ENCODE data around the gene NDUFB6. TPM values are rescaled to one million over a fixed set of nuclear protein-coding genes. Genes with fewer than 3 reads are reported as not detected.

Gene NDUFB6
- total RNA-seq, 3 donors from 2014 or later: 61.7 to 65.5 (median 62.9) TPM

DNA sequence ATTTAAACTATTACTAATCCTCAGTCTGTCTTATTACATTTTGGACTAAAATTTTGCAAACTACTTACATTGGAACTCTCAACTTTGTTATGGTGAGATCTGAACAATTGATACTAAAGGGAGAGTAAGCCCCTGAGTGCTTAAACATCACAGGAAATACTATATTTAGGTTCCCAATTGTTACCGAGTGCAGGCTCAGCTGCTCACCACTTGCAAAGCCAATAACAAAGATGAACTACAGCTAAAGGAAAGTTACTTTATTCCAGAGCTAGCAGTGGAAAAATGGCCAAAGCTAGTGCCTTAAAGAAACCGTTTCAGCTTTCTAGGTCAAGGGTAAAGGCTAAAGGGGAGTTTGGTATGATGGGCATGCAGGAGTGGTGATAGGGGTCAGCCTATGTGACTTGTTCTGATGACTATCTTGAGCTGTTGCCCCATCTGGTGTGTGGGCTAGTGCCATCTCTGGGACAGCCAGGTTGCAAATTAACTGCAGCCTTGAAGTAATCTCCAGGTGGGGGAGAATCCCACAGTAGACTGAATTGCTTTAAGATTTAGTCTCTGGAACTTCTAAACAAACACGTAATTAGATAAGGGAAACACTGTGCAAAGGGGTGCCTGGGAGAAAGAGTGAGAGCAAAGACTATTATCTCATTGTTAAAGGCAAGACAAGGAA is 7.8 kb upstream of the NDUFB6 start:
- H3K9me3 Mint-ChIP-seq: no peaks in the 10 kb centered on the region
- ATAC-seq (no peak), DNase-seq (no peak)
- no peaks in the 10 kb centered on the region for H3K4me1 Mint-ChIP-seq (ENCODE audit: low read depth)
- H3K36me3 Mint-ChIP-seq (ENCODE audit: insufficient read depth): no peaks in the 10 kb centered on the region
- no peak overlapping the region for H3K4me3 Mint-ChIP-seq
- H3K27me3 Mint-ChIP-seq (ENCODE audit: low read depth): peaks cover 21% of the 10 kb centered on the region

DNA sequence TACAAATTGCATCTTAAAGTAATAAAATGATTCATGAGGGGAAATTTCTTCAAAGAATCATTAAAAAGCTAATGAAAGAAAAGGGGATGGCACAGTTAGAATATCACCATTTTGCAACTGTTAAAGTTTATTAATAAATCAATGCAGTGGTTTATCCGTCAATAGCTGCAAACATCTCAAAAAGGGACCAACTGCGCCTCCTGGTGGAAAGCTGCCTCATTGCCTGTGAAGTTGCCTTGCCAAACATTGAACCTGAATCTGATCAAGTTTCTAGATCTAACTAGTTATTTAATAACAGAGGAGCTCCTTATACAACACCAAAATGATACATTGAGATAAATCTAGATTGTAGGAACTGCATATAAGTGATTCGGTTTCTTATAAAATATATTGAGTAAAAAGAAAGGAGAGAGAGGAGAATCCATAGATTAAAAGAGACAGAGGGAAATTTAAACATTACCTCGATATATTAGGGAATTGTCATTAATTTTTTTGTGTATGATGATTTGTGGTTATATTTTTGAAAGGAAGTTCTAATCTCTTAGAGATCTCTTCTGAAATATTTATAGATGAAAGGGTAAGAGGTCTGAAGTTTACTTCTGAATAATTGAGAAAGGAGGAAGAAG is 6.9 kb upstream of the NDUFB6 start:
- H3K4me3 Mint-ChIP-seq: no peak overlapping the region
- ATAC-seq (no peak), DNase-seq (peak; percentile 80)
- H3K36me3 Mint-ChIP-seq (ENCODE audit: insufficient read depth): no peaks in the 10 kb centered on the region
- H3K9me3 Mint-ChIP-seq: no peaks in the 10 kb centered on the region
- H3K27me3 Mint-ChIP-seq (ENCODE audit: low read depth): peaks cover 18% of the 10 kb centered on the region
- no peaks in the 10 kb centered on the region for H3K4me1 Mint-ChIP-seq (ENCODE audit: low read depth)

DNA sequence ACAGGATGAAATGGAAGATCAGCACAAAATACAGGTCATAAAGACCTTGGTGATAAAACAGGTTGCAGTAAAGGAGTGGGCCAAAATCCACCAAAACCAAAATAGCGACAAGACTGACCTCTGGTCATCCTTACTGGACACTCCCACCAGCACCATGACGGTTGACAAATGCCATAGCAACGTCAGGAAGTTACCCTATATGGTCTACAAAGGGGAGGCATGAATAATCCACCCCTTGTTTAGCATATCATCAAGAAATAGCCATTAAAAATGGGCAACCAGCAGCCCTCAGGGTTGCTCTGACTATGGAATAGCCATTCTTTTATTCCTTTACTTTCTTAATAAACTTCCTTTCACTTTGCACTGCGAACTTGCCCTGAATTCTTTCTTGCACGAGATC is 6.0 kb upstream of the NDUFB6 start:
- peaks cover 2% of the 10 kb centered on the region for H3K4me1 Mint-ChIP-seq (ENCODE audit: low read depth)
- peaks cover 16% of the 10 kb centered on the region for H3K27me3 Mint-ChIP-seq (ENCODE audit: low read depth)
- DNase-seq (no peak), ATAC-seq (no peak)
- no peak overlapping the region for H3K4me3 Mint-ChIP-seq
- no peaks in the 10 kb centered on the region for H3K9me3 Mint-ChIP-seq
- no peaks in the 10 kb centered on the region for H3K36me3 Mint-ChIP-seq (ENCODE audit: insufficient read depth)

DNA sequence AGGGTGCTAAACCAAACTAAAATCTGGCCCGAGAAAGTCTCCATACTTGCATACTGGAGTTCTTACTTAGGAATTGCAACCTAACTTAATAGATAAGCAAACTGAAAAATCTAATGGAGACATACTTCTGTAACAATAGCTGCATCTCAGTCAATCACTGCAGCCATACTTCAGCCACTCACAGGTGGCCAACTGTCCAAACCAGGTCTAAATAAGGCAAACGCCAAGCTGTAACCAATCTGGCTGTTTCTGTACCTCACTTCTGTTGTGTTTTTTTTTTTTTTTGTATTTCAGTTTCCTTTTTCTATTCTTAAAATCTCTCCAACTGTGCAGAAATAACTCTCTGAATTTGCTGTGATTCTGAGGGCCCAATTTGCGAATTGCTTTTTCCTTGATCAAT is 4.4 kb upstream of the NDUFB6 start:
- ATAC-seq: no peak
- no peaks in the 10 kb centered on the region for H3K9me3 Mint-ChIP-seq
- peaks cover 16% of the 10 kb centered on the region for H3K27me3 Mint-ChIP-seq (ENCODE audit: low read depth)
- H3K36me3 Mint-ChIP-seq (ENCODE audit: insufficient read depth): no peaks in the 10 kb centered on the region
- peaks cover 9% of the 10 kb centered on the region for H3K4me1 Mint-ChIP-seq (ENCODE audit: low read depth)
- no peak for DNase-seq
- no peak overlapping the region for H3K4me3 Mint-ChIP-seq

DNA sequence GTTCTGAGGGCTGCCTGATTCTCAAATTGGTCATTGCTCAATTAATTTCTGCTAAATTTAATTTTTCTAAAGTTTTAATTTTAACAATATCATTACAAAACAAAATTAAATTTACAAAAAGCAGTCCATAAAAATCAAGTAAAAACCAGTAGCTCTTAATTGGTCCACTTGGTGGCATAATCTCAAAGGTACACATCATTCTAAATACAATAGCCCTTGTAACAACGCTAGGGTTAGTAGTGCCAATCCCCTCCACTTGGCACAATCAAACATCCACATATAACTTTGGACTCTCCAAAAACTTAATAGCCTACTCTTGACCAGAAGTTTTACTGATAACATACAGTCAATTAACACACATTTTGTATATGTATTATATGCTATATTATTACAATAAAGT is 1.9 kb upstream of the NDUFB6 start:
- H3K4me1 Mint-ChIP-seq (ENCODE audit: low read depth): peaks cover 25% of the 10 kb centered on the region
- no peak for DNase-seq
- H3K4me3 Mint-ChIP-seq: no peak overlapping the region
- ATAC-seq: no peak
- peaks cover 2% of the 10 kb centered on the region for H3K36me3 Mint-ChIP-seq (ENCODE audit: insufficient read depth)
- no peaks in the 10 kb centered on the region for H3K9me3 Mint-ChIP-seq
- peaks cover 11% of the 10 kb centered on the region for H3K27me3 Mint-ChIP-seq (ENCODE audit: low read depth)

DNA sequence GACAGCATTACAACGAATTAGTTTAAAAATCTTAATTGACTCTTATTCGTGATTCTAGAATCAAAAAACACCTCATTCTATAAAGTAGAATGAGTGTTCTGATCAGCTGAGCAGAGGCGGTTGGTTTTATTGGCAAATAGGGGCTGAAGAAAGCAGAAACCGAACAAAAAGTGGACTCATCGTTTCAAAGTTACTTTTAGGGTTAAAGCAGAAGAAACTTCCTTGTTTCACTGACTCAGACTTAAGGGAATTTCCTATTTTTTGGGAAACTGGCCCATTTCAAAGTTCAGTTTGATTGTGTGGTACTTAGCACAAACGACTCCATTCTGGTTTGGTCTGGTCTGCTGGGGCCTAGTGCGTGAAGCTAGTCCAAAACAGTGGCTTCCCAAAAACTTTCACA is 862 bp upstream of the NDUFB6 start:
- no peak for DNase-seq

DNA sequence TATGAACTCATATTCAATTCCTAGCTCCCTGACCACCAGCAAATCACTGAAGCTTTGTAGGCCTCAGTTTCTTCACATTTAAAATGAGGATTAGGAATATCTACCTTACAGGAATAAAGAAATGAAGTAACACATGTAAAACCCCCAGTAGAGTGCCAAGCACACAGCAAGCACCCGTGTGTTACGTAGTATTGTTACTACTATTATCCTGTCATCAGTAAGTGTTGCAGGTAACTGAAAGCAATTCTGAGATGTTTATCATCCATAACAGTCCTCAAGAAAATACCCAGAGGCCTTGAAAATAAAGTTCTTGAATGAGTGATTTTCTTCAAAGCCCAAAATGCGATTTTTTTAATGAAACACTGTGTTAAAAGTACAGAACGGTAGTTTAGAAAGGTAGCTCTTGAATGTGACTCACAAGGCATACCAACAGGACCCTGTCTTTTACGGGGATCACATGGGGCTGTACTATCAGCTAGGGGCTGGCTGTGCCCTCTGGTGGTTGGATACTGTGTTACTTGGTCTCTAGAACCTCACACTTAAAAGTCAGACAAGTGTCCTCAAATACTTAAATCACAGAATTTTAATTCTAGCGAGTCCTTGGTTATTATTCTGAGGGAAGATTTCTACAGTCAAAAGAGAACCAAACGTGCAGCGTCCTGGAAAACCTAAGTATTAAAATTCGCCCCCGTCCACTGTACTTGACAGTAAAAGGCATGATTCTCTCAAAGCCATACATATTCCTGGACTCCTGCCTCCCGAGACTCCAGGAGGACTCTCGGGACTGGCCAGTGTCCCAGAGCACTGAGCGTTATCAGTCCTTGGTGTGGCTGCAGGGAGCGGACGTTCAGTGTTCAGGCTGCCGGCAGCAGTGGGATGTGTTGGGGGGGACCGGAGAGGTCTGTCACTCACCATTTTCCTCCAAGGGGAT is 725 bp downstream of the NDUFB6 start:
- peaks cover 15% of the 10 kb centered on the region for H3K36me3 Mint-ChIP-seq (ENCODE audit: insufficient read depth)
- peak; percentile 90 to 92 for ATAC-seq
- H3K27me3 Mint-ChIP-seq (ENCODE audit: low read depth): peaks cover 1% of the 10 kb centered on the region
- H3K9me3 Mint-ChIP-seq: no peaks in the 10 kb centered on the region
- peak; percentile 66 for DNase-seq
- H3K4me3 Mint-ChIP-seq: peak overlapping the region; percentile 100
- peaks cover 27% of the 10 kb centered on the region for H3K4me1 Mint-ChIP-seq (ENCODE audit: low read depth)

More for the DNA sequence above, 862 bp upstream of the NDUFB6 start:
- Mint-ChIP-seq H3K36me3 (ENCODE audit: insufficient read depth) (peaks cover 4% of the 10 kb centered on the region), H3K27me3 (ENCODE audit: low read depth) (peaks cover 6% of the 10 kb centered on the region), H3K9me3 (no peaks in the 10 kb centered on the region), H3K4me3 (peak overlapping the region; percentile 100), H3K4me1 (ENCODE audit: low read depth) (peaks cover 25% of the 10 kb centered on the region)
- ATAC-seq: no peak

DNA sequence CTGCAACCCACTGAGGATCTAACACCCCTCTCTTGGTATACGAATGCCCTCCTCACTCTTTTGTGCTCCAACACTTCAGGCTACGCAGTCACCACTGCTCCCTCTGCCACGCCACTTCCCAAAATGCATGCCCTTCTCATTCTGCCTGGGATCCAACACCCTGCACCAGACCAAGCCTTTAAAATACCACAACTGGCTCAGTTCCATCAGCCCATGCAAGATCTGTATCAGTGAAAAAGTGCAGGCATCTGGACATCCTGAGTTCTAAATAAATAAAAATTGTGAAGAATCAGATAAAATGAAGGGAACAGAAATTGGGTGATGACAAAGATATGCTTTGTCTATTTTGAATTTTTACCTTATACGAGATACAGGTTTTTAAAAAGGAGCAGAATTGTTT is 2.7 kb downstream of the NDUFB6 start:
- ATAC-seq (no peak), DNase-seq (no peak)
- Mint-ChIP-seq H3K27me3 (ENCODE audit: low read depth) (no peaks in the 10 kb centered on the region), H3K9me3 (no peaks in the 10 kb centered on the region), H3K4me3 (no peak overlapping the region), H3K36me3 (ENCODE audit: insufficient read depth) (peaks cover 23% of the 10 kb centered on the region), H3K4me1 (ENCODE audit: low read depth) (peaks cover 27% of the 10 kb centered on the region)

DNA sequence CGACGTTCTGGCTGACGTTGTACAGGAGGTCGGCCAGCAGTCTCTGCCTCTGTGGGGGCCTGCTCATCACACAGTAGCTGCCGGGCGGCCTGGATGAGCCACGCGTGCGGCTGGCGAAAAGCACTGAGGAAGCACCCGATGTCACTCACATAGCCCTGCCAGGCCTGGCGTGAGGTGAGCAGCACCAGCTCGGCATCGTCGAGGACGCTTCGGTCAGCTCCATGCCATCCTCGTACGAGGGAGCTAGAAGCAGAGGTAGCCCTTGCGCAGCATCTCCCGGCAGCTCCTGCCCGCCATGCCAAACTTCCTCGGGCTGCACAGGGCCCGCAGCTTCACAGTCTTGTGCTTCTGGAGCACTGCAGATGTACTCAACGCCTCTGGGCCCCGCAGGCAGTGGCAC is 6.2 kb downstream of the NDUFB6 start:
- no peak for ATAC-seq
- Mint-ChIP-seq H3K4me3 (no peak overlapping the region), H3K27me3 (ENCODE audit: low read depth) (no peaks in the 10 kb centered on the region), H3K36me3 (ENCODE audit: insufficient read depth) (peaks cover 35% of the 10 kb centered on the region), H3K4me1 (ENCODE audit: low read depth) (peaks cover 16% of the 10 kb centered on the region), H3K9me3 (no peaks in the 10 kb centered on the region)
- DNase-seq: no peak

DNA sequence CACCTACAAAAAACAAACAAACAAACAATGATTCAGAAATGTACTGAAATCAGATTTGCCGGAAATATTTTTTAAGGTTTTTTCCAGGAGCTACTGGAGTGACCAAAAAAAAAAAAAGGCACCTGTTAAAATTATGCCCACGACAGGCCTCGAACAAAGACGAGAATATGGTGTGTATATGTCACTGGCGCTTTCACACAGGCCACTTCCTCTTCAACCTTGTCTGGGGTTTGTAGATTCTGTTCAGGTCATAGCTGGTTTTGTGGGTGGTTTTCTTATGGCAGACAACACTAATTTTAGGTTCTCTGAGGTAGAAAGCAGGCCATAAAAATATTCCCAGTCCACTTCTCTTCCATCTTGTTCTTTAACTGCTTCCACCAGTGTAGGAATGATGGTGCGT is 7.0 kb downstream of the NDUFB6 start:
- Mint-ChIP-seq H3K27me3 (ENCODE audit: low read depth) (no peaks in the 10 kb centered on the region), H3K36me3 (ENCODE audit: insufficient read depth) (peaks cover 38% of the 10 kb centered on the region), H3K4me3 (no peak overlapping the region), H3K4me1 (ENCODE audit: low read depth) (peaks cover 16% of the 10 kb centered on the region), H3K9me3 (no peaks in the 10 kb centered on the region)
- ATAC-seq (no peak), DNase-seq (no peak)

DNA sequence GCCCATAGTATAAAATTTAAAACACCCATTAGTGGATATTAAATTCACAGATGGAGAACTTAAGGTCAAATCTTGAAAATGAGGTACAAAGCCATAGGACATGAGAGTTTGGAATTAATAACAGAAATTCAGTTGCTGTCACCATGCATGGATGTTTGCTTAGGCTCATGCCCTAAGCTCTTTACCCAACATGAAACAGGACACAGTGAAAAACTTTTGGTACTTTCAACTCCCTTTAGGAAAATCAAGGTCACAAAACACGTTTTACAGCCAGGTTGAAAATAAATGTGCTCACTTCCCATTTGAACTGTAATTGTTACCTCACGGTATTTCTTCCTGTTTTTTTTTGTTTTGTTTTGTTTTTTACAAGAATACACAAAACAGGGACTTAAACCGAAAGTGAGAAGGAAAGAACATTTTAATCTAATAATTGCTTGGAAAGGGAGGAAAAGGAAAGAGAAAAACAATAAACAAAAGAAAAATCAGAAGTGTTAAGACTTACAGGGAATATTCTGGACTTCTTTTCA is 14.5 kb downstream of the NDUFB6 start:
- no peak for DNase-seq
- no peak overlapping the region for H3K4me3 Mint-ChIP-seq
- H3K27me3 Mint-ChIP-seq (ENCODE audit: low read depth): no peaks in the 10 kb centered on the region
- ATAC-seq: no peak
- H3K9me3 Mint-ChIP-seq: no peaks in the 10 kb centered on the region
- peaks cover 14% of the 10 kb centered on the region for H3K36me3 Mint-ChIP-seq (ENCODE audit: insufficient read depth)
- peaks cover 28% of the 10 kb centered on the region for H3K4me1 Mint-ChIP-seq (ENCODE audit: low read depth)

DNA sequence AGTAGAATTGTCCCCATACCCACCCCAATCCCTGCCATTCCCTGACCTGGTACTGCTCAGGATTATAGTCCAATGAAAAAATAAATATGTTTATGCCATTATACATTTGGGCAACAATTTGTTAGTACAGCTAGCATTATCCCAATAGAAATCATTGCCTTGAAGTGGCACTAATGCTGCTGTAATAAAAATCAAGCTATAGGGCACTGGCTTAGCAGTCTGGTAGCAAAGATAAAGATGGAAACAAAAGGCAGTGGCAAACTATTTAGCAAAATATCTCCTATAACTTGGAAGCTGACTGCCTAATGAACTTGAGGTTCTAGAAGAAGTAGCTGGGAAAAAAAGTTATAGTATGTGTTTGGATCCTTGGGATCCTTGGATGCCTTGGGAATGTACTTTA is 18.4 kb downstream of the NDUFB6 start:
- ATAC-seq (no peak), DNase-seq (no peak)
- peaks cover 10% of the 10 kb centered on the region for H3K36me3 Mint-ChIP-seq (ENCODE audit: insufficient read depth)
- H3K9me3 Mint-ChIP-seq: no peaks in the 10 kb centered on the region
- no peaks in the 10 kb centered on the region for H3K27me3 Mint-ChIP-seq (ENCODE audit: low read depth)
- H3K4me3 Mint-ChIP-seq: no peak overlapping the region
- peaks cover 32% of the 10 kb centered on the region for H3K4me1 Mint-ChIP-seq (ENCODE audit: low read depth)

DNA sequence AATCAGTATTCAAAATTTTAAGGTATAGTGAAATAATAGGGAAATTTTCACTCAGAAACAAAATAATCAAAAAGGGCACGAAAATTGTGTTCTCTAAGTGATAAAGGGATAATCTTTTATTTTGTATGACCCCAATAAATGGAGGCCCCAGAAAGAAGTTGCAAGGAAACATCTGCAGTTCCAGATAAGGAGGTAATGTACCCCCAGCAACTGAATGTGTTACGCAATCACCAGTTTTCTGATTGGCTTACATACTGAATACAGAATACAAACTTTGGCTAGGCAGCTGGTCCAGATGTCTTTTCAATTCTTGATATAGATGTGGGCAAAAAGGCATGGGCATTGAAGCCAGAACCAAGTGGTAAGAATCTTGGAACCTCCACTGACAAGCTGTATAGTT is 18.9 kb downstream of the NDUFB6 start:
- Mint-ChIP-seq H3K4me3 (no peak overlapping the region), H3K9me3 (no peaks in the 10 kb centered on the region), H3K4me1 (ENCODE audit: low read depth) (peaks cover 31% of the 10 kb centered on the region), H3K27me3 (ENCODE audit: low read depth) (no peaks in the 10 kb centered on the region), H3K36me3 (ENCODE audit: insufficient read depth) (peaks cover 8% of the 10 kb centered on the region)
- DNase-seq (no peak), ATAC-seq (no peak)

DNA sequence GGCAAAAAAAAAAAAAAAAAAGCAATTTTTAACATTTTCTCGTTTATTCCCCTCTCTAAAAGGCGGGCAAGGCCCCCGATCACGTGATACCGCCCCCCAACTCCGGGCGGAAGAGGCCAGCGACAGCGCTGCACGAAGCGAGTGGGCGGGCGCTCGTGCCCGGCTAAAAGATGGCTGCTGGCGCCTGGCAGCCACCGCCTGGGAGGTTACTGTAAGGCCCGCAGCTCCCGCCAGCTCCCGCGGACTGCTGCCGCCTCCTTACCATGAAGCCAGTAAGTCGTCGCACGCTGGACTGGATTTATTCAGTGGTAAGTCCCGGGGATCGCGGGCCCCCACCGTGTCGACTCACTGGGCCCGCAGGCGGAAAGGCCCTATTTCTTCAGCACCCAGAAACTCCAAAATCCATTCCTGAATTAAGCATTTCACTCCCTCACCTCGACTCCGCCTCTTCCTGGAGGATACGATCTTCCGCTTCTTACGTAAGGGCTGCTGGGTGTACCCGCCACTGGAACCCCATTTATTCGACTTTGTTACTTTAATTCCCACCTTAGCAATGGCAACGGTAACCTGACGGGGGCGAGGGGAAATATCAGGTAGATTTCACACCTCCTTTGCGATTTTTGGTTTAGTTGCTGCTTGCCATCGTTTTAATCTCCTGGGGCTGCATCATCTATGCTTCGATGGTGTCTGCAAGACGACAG is 20.6 kb downstream of the NDUFB6 start, which contains the start of the genes SMIM27 and TOPORS:
SMIM27 (plus strand) TSS at position 156 of the 701 bp plus-strand sequence; CDS start at position 264, 108 bp downstream.
TOPORS (minus strand) TSS at position 415 of the 701 bp plus-strand sequence; CDS start at position 265, 150 bp downstream.
- H3K4me3 Mint-ChIP-seq: peak within 1 kb of the TSS; percentile 99
- peaks cover 40% of the 10 kb centered on the region for H3K4me1 Mint-ChIP-seq (ENCODE audit: low read depth)
- peaks cover 4% of the 10 kb centered on the region for H3K36me3 Mint-ChIP-seq (ENCODE audit: insufficient read depth)
- H3K9me3 Mint-ChIP-seq: no peaks in the 10 kb centered on the region
- H3K27me3 Mint-ChIP-seq (ENCODE audit: low read depth): no peaks in the 10 kb centered on the region
- ATAC-seq (peak; percentile 64 to 69), DNase-seq (peak; percentile 91)
